GM18868 (cell line): ENCODE measurements around the gene TRAP1.
"Not testable (repeated sequence)": the region's sequence is repeated elsewhere in the genome, so short reads cannot be mapped to it uniquely, and the experiment has no call there.

Experiments
- ATAC-seq: cut with Tn5 transposase; IDR thresholded peaks from one replicate; pipeline ENCODE4 v1.9.1; 2021; ENCODE audit warnings: mild to moderate bottlenecking, moderate library complexity; ENCODE audit not compliant: unreplicated experiment

The TRAP1 gene

DNA sequence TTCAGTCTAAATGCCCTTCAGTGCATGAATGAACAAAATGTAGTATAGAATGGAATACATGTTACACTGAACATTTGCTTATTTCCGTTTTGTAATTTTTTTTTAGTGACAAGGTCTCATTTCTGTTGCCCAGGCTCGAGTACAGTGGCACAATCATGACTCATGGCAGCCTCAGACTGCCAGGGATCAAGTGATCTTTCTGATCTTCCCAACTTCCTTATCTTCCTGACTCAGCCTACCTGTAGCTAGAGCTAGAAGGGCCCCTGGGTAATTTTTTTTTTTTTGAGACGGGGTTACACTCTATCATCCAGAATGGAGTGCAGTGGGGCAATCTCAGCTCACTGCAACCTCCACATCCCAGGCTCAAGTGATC lies 98.6 kb downstream of the TRAP1 start:
- ATAC-seq: no peak

DNA sequence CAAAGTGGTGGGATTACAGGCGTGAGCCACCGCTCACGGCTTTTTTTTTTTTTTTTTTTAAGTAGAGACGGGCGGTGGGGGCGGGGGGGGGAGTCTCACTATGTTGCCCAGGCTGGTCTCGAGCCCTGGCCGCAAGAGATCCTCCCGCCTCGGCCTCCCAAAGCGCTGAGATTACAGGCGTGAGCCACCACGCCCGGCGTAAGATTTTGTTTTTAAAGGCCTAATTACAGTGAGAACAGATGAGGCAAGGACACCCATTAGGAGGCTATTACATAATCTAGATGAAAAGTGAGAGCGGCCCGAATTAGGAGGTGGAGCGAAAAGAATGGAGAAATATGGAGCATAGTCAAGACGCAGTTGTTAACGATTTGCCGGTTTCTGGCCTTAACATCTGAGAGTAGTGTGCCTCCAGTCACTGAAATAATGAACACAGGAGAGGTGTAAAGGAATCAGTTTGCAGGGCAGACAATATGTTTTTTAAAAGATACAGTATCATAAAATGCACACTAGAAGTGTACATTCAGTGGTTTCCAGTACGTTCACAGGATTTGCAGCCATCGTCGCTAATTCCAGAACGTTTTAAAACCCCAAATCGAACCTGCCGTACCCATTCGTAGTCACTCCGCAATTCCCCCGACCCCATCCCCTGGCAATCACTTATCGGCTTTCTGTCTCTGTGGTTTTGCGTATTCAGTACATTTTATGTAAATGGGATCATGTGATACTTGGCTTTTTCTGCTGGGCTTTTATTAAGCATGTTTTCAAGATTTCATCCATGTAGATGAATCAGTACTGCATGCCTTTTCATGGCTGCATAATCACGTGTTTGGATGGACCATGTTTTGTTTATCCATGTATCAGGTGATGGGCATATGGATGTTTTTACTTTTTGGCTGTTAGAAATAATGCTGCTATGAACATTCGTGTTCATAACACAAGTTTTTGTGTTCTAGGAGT lies 104.5 kb downstream of the TRAP1 start:
- no peak for ATAC-seq

GRCh38 chr16:3611146-3611975 lies 106.0 kb downstream of the TRAP1 start, which contains the start of gene SLX4:
TSS of gene SLX4 (minus strand) at chr16:3611606. CDS start at chr16:3608964, 2,642 bp downstream.
- ATAC-seq: peak; percentile 80

DNA sequence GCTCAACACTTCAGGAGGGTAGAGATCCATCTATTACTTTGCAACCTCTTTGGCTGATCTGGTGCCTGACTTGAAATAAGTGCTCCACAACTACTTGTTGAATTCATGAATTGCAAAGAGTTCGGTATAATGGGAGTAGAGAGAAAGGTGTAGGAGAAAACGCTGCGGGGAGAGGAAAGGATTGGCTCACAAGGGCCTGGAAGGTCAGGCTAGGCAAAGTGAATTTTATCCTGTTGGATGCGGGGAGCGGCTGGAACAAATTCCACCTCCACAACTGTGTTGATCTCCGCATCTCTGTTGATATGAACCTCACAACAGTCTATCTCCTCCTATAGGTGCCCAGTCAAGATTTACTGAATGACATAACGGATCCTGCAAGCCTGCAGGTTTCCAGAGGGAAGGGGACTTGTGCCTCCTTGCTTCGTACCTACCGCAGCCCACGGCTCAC lies 106.6 kb downstream of the TRAP1 start:
- no peak for ATAC-seq

DNA sequence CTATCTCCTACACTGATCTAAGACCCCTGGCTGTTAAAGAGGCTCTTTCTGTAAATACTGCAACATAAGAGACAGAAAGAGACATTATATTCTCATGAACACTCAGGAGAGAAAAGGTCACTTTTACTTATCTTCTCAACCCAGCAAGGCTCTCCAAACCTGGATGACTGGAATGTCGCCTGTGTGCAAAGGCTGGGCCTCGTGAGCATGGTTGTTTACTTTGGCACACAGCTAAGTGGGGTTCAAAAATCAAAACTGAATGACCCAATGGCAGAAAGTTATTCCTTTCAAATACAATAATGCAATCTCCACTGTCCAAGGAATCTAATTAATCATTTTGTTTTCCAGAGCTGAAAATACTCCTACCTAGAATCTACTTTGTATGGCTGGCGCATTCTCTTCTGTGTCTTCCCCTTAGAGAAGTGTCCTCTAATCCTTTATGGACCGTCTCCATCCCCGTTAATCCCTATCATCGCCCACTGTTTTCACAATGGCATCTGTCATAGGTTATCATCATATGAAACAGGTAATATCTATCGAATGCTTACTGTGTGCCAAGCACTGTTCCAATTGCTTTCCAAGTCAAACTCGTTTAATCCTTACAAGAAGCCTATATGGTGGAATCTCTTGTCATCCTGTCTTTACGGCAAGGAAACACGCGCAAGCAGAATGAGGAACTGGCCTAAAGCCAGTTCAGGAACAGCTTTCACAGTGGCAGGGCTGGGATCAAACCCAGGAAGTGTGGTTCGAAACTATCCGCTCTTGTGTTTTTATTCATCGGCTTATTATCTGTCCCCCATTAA lies 107.2 kb downstream of the TRAP1 start:
- ATAC-seq: no peak

DNA sequence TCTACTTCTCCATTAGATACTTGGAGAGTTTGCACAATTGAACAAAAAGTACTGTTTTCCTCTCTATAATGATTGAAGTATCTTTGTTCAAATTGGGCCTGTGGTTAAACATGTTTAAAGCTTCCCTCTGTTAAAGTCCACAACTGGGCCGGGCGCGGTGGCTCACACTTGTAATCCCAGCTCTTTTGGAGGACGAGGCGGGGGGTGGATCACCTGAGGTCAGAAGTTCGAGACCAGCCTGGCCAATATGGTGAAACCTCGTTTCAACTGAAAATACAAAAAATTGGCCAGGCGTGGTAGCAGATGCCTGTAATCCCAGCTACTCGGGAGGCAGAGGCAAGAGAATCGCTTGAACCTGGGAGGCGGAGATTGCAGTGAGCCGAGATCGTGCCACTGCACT lies 108.3 kb downstream of the TRAP1 start:
- ATAC-seq: not testable (repeated sequence)

DNA sequence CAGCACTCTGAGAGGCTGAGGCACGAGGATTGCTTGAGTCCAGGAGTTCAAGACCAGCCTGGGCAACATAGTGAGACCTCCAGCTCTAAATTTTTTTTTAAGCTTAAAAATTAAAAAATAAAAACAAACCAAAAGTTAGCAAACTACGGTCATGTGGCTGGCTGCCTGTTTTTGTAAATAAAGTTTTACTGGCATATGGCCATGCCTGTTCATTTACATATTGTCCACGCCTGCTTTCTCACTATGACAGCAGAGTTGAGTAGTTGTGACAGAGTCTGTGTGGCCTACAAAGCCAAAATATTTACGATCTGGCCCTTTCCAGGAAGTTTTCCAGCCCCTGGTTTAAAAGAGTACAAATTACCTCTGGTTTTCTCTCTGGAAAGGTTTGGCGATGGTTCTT lies 109.3 kb downstream of the TRAP1 start:
- no peak for ATAC-seq
